ENCODE measurements around the gene RAD1.

DNA sequence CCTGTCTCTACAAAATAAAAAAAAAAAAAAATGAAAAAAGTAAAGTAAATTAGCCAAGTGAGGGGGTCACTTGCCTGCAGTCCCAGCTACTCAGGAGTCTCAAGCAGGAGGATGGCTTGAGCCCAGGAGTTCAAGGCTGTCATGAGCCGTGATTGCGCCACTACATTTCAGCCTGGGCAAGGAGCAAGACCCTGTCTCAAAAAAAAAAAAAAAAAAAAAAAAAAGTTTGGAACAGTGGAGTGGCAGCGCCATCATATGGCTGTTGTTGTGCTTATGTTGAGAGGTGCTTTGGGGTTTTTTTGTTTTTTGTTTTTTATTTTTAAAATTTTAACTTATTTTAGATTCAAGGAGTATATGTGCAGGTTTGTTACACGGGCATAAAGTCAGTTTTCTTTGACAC lies 3.8 kb upstream of the RAD1 start:
- TF ChIP-seq, protein P1, sequence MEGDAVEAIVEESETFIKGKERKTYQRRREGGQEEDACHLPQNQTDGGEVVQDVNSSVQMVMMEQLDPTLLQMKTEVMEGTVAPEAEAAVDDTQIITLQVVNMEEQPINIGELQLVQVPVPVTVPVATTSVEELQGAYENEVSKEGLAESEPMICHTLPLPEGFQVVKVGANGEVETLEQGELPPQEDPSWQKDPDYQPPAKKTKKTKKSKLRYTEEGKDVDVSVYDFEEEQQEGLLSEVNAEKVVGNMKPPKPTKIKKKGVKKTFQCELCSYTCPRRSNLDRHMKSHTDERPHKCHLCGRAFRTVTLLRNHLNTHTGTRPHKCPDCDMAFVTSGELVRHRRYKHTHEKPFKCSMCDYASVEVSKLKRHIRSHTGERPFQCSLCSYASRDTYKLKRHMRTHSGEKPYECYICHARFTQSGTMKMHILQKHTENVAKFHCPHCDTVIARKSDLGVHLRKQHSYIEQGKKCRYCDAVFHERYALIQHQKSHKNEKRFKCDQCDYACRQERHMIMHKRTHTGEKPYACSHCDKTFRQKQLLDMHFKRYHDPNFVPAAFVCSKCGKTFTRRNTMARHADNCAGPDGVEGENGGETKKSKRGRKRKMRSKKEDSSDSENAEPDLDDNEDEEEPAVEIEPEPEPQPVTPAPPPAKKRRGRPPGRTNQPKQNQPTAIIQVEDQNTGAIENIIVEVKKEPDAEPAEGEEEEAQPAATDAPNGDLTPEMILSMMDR (IDR thresholded peaks at IDR 0.05; ENCODE audit: borderline replicate concordance, extremely low read depth, low read length, poor library complexity, severe bottlenecking): no peak
- no peak for TF ChIP-seq EZH2 (IDR thresholded peaks at IDR 0.05; ENCODE audit: borderline replicate concordance, low read depth, low read length, severe bottlenecking)

Measured in DND-41 (cell line).